HepG2 (cell line): ENCODE data around the gene THSD4. TPM values are rescaled to one million over a fixed set of nuclear protein-coding genes. Genes with fewer than 3 reads are reported as not detected.

ENCODE experiments used
- ATAC-seq: fragments of 200-7000 bp; cut with Tn5 transposase; 3 replicates; pipeline ENCODE4 v1.9.1; 2020; ENCODE audit warnings: mild to moderate bottlenecking, moderate library complexity
- BruUV-seq: library from RNA; stranded (reverse); fragments of 400-500 nt; replicated peaks from 2 replicates; lab custom pipeline; 2021; lab: Mats Ljungman, UMichigan
- CTCF ChIA-PET: fragments of 300-600 bp; formaldehyde crosslinking; extraction: SDS; loops from one replicate; lab custom pipeline; 2021; ENCODE audit warnings: low total read pairs, inconsistent platforms, low intra/inter-chr PET ratio; lab: Yijun Ruan, JAX
- POLR2A ChIA-PET: fragments of 350-600 bp; sonication (Branson Sonifier 250); formaldehyde crosslinking; loops from one replicate; lab custom pipeline; 2020; ENCODE audit warnings: antibody characterized with exemption, inconsistent platforms; lab: Yijun Ruan, JAX
- DNase-seq: peaks from one replicate; pipeline ENCODE4 v3.0.0-alpha.2; 2015; ENCODE audit warnings: low spot score
- FAIRE-seq: peaks from 3 replicates; lab custom pipeline; 2011; peaks lifted over from hg19 to GRCh38; lab: Jason Lieb, UNC
- H2AFZ ChIP-seq: one replicate; pipeline ENCODE4 v1.6.1; 2011; ENCODE audit warnings: low read length, inconsistent platforms
- H3K27ac ChIP-seq: fragments of 300-600 bp; 3 replicates; pipeline ENCODE4 v1.8.0; 2011; ENCODE audit warnings: mixed run types, mild to moderate bottlenecking, mixed read lengths, low read length, inconsistent platforms; ENCODE audit not compliant: insufficient read depth; ENCODE audit errors: extremely low read length
- H3K27me3 ChIP-seq, 2 experiments: fragments of 200-600 bp in 1 of 2; 2 replicates in 1 of 2; 3 replicates in 1 of 2; pipeline versions ENCODE4 v1.6.0 to v1.8.0; 2011; ENCODE audit warnings: low read length in 2 of 2, mild to moderate bottlenecking in 2 of 2, moderate library complexity in 2 of 2, inconsistent platforms in 1 of 2; ENCODE audit not compliant: insufficient read depth in 2 of 2, control insufficient read depth in 1 of 2
- H3K36me3 ChIP-seq, 2 experiments: fragments of 200-600 bp in 1 of 2; replicated peaks in 1 of 2; 2 replicates in 1 of 2; 3 replicates in 1 of 2; pipeline versions ENCODE4 v1.5.1 to v1.8.0; 2011; ENCODE audit warnings: low read length in 2 of 2, inconsistent platforms in 1 of 2; ENCODE audit not compliant: insufficient read depth in 2 of 2, control insufficient read depth in 1 of 2
- H3K4me1 ChIP-seq: 2 replicates; pipeline ENCODE4 v1.5.1; 2012; ENCODE audit warnings: low read length, inconsistent platforms; ENCODE audit not compliant: insufficient read depth
- H3K4me2 ChIP-seq: 2 replicates; pipeline ENCODE4 v1.6.0; 2011; ENCODE audit warnings: low read depth, low read length, inconsistent platforms
- H3K4me3 ChIP-seq, 3 experiments: fragments of 200-600 bp in 1 of 3; sonication (generic), shearing (Covaris generic) in 1 of 3; replicated peaks in 1 of 3; 2 replicates each; pipeline ENCODE4 v1.5.1; 2011 to 2016; ENCODE audit warnings: low read length in 3 of 3, inconsistent platforms in 2 of 3, low read depth in 2 of 3, mild to moderate bottlenecking in 2 of 3, control low read depth in 1 of 3, mixed read lengths in 1 of 3; ENCODE audit not compliant: insufficient read depth in 1 of 3
- H3K79me2 ChIP-seq: one replicate; pipeline ENCODE4 v1.6.1; 2011; ENCODE audit warnings: low read length, inconsistent platforms; ENCODE audit not compliant: insufficient read depth
- H3K9ac ChIP-seq: 2 replicates; pipeline ENCODE4 v1.6.0; 2011; ENCODE audit warnings: mild to moderate bottlenecking, low read depth, low read length, inconsistent platforms; ENCODE audit not compliant: insufficient read depth
- H3K9me3 ChIP-seq: 2 replicates; pipeline ENCODE4 v1.5.1; 2012; ENCODE audit warnings: mild to moderate bottlenecking, low read length
- H4K20me1 ChIP-seq: 2 replicates; pipeline ENCODE4 v1.6.0; 2011; ENCODE audit warnings: inconsistent platforms, mild to moderate bottlenecking, low read length, moderate library complexity; ENCODE audit not compliant: insufficient read depth
- ATF7 ChIP-seq, 2 experiments: fragments of 450-650 bp in 1 of 2; sonication (generic) in 1 of 2; formaldehyde crosslinking in 1 of 2; IDR thresholded peaks; 2 replicates each; pipeline versions ENCODE4 v1.4.0 to v1.6.1; 2016 to 2020; ENCODE audit warnings: antibody characterized with exemption in 1 of 2, mild to moderate bottlenecking in 1 of 2, missing genetic modification reagents in 1 of 2
- CHD2 ChIP-seq: IDR thresholded peaks from 2 replicates; pipeline ENCODE4 v1.6.1; 2011; ENCODE audit warnings: low read depth, low read length, improper control_type of control experiment
- HNRNPK ChIP-seq: fragments of 200-400 bp; formaldehyde crosslinking; IDR thresholded peaks from 2 replicates; pipeline ENCODE4 v1.6.1; 2018; ENCODE audit warnings: low read length, low read depth, moderate library complexity, mild to moderate bottlenecking; ENCODE audit not compliant: poor library complexity, severe bottlenecking
- SNAI1 ChIP-seq: sonication (generic); formaldehyde crosslinking; IDR thresholded peaks from 2 replicates; pipeline ENCODE4 v1.5.0; 2020; ENCODE audit warnings: mild to moderate bottlenecking, missing genetic modification reagents, borderline replicate concordance
- YEATS4 ChIP-seq: sonication (generic); formaldehyde crosslinking; IDR thresholded peaks from 2 replicates; pipeline ENCODE4 v1.4.0; 2020; ENCODE audit warnings: missing genetic modification reagents, borderline replicate concordance
- ZC3H4 ChIP-seq: sonication (generic); formaldehyde crosslinking; IDR thresholded peaks from 2 replicates; pipeline ENCODE4 v1.4.0; 2020; ENCODE audit warnings: missing genetic modification reagents, borderline replicate concordance
- ZKSCAN8 ChIP-seq: IDR thresholded peaks from 2 replicates; pipeline ENCODE4 v1.6.1; 2016; ENCODE audit warnings: borderline replicate concordance, missing genetic modification reagents, missing compliant biosample characterization
- ZNF207 ChIP-seq: fragments of 450-650 bp; IDR thresholded peaks from 2 replicates; pipeline ENCODE4 v1.6.1; 2016; ENCODE audit warnings: antibody characterized with exemption, borderline replicate concordance
- ZNF232 ChIP-seq: sonication (generic); formaldehyde crosslinking; IDR thresholded peaks from 2 replicates; pipeline ENCODE4 v1.4.0; 2020; ENCODE audit warnings: missing genetic modification reagents, borderline replicate concordance
- ZNF274 ChIP-seq: sonication (generic); formaldehyde crosslinking; IDR thresholded peaks from 2 replicates; pipeline ENCODE4 v1.5.1; 2020; ENCODE audit warnings: mild to moderate bottlenecking, missing genetic modification reagents
- ZNF431 ChIP-seq: sonication (generic); formaldehyde crosslinking; IDR thresholded peaks from 2 replicates; pipeline ENCODE4 v1.9.0; 2022; ENCODE audit warnings: missing genetic modification reagents, low read depth, mild to moderate bottlenecking, borderline replicate concordance
- ZNF614 ChIP-seq: IDR thresholded peaks from 2 replicates; pipeline ENCODE4 v1.6.1; 2018; ENCODE audit warnings: missing biosample characterization, missing genetic modification reagents, inconsistent platforms, borderline replicate concordance
- ZNF619 ChIP-seq: sonication (generic); formaldehyde crosslinking; IDR thresholded peaks from 2 replicates; pipeline ENCODE4 v1.4.0; 2020; ENCODE audit warnings: mild to moderate bottlenecking, missing genetic modification reagents
- ZSCAN22 ChIP-seq: sonication (generic); formaldehyde crosslinking; IDR thresholded peaks from 2 replicates; pipeline ENCODE4 v1.4.0; 2020; ENCODE audit warnings: mild to moderate bottlenecking, missing genetic modification reagents
- WGBS: methylation state at CpG from one replicate; pipeline ENCODE4 v1.1.6; 2017; ENCODE audit warnings: low lambda C conversion rate; 5-methylcytosine and 5-hydroxymethylcytosine counted together
- in situ Hi-C: cut with HindIII; loops from 2 replicates; pipeline ENCODE4 v1.10.0; 2017; ENCODE audit warnings: low pct_unique_long_range_greater_than_20kb; ENCODE audit not compliant: extremely low pct_ligation_motif_present
- intact Hi-C: fragments of 100-400 bp; cut with micrococcal nuclease; formaldehyde crosslinking; loops from one replicate; pipeline ENCODE4 v1.10.0; 2022; ENCODE audit not compliant: unreplicated experiment
- polyA plus RNA-seq, 8 experiments: library from polyadenylated mRNA; depleted of rRNA in 3 of 8; stranded (reverse) in 7 of 8; unstranded in 1 of 8; fragments of >200 nt; fragmentation: Illumina TruSeq in 4 of 8; extraction: Trizol in 4 of 8; gene quantifications; 2 replicates each; pipeline versions ENCODE4 v1.2.1 to v1.2.3, GENCODE V29; 2011 to 2016; ENCODE audit warnings: low read depth in 4 of 8, missing spikeins in 1 of 8, mixed read lengths in 1 of 8; ENCODE audit not compliant: insufficient read depth in 1 of 8
- total RNA-seq, 5 experiments: library from RNA; depleted of rRNA; stranded (reverse); fragments of >200 nt; fragmentation: Illumina TruSeq; extraction: Trizol; gene quantifications; 2 replicates each; pipeline ENCODE4 v1.2.3, GENCODE V29; 2016; ENCODE audit warnings: low read depth in 1 of 5
- TF ChIP-seq, protein P1 (sequence below): sonication (generic); formaldehyde crosslinking; IDR thresholded peaks from 2 replicates; pipeline ENCODE4 v1.5.0; 2020; ENCODE audit warnings: missing genetic modification reagents
- TF ChIP-seq, protein P2 (sequence below): IDR thresholded peaks from 2 replicates; pipeline ENCODE4 v1.6.1; 2018; ENCODE audit warnings: missing genetic modification reagents

Gene THSD4
- total and polyA plus RNA-seq, 2 of the 13 experiments (the other 11 are each of a cell fraction or from before 2014, with no cell fraction given): 0.07 to 0.21 TPM

DNA sequence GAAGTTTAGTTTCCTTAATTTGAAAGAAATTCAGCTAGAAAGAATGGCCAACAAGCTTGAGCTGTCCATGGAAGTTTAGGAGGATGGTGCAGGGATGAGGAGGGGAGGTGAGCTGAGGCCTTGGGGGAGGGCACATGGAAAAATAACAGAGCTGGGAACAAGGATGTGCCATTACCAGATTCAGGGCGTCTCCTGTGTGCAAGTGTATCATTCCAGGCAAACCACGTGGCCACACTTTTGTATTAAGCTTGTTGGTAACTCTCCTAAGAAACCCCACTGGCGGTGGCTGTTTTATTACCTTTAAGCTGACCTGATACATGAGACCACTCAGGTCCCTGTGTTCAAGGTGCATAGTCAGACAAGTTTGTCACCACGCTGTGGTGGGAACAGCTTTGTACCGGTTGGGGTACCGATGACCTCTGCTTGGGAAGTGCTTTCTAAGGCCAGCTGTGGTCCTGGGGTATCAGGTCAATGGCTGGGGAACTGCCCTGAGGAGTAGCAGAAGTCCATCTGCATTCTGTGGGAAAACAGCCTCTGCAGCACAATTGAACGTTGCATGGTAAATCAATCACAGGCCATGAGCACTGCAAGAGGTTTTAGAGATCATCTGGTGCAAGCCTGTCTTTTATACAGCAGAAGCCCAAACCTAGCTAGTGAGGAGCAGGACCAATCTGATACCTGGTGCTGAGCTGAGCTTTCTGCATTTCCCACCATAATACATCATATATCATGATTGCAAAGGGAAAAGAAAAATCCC, 235.5 kb downstream of the THSD4 start:
- no peaks in the 10 kb centered on the region for H3K4me1 ChIP-seq
- no peaks in the 10 kb centered on the region for H3K36me3 ChIP-seq
- in situ Hi-C loops (no loop called here), intact Hi-C loops (no loop called here)
- H3K9me3 ChIP-seq: no peaks in the 10 kb centered on the region
- peaks cover 0 to 2% of the 10 kb centered on the region in 2 experiments; a peak in 2 of 5 replicates for H3K27me3 ChIP-seq
- CTCF ChIA-PET: no interaction called here
- H3K79me2 ChIP-seq: no peaks in the 10 kb centered on the region
- TF ChIP-seq ZKSCAN8 (CRISPR knock-in tag) (no peak), ZNF207 (no peak), CHD2 (no peak), ZNF619 (CRISPR knock-in tag) (no peak)
- POLR2A ChIA-PET: no interaction called here
- ATAC-seq (no peak), DNase-seq (no peak), FAIRE-seq (no peak)
- BruUV-seq: no TSS peak
- no peak overlapping the region for H3K4me2 ChIP-seq
- WGBS: 23% methylated on average over 6 of the region's 7 CpGs
- no peak overlapping the region for H3K27ac ChIP-seq
- no peak overlapping the region for H3K4me3 ChIP-seq
- H4K20me1 ChIP-seq: no peaks in the 10 kb centered on the region
- no peak overlapping the region for H3K9ac ChIP-seq
- no peak overlapping the region for H2AFZ ChIP-seq

DNA sequence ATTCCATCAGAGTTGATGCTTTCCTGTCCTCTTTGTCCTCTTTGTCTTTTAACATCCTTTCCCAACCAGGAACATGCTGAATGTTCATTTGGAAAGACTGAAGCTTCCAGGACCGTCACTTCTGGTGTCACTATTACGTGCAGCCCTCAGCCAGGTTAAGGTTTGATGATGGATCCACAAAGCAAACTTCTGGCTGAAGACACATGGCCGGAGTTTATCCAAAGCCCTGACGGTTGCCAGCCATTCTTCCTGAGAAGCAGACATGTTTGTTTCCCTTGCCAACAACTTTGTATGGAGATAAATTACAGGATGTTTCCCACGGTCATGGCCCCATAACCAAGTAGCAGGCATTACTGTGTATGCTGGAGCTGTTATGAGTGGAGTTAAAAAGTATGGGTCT, 236.9 kb downstream of the THSD4 start:
- FAIRE-seq: no peak
- Histone ChIP-seq H3K4me3 (no peak overlapping the region), H3K9ac (no peak overlapping the region), H3K9me3 (no peaks in the 10 kb centered on the region), H4K20me1 (no peaks in the 10 kb centered on the region), H3K79me2 (no peaks in the 10 kb centered on the region), H3K4me1 (no peaks in the 10 kb centered on the region), H3K27ac (no peak overlapping the region), H2AFZ (no peak overlapping the region), H3K27me3 (peaks cover 0 to 3% of the 10 kb centered on the region in 2 experiments; a peak in 2 of 5 replicates), H3K4me2 (no peak overlapping the region), H3K36me3 (no peaks in the 10 kb centered on the region)
- 0% methylated on average over 5 of the region's 5 CpGs for WGBS
- in situ Hi-C loops (no loop called here), intact Hi-C loops (no loop called here)
- BruUV-seq: no TSS peak
- ATAC-seq: no peak
- no peak for DNase-seq
- CTCF ChIA-PET: no interaction called here
- POLR2A ChIA-PET: no interaction called here
- TF ChIP-seq ATF7 (IDR thresholded peaks at IDR 0.05) (no peak), ATF7 (CRISPR knock-in tag; IDR thresholded peaks at IDR 0.05) (no peak), ZNF614 (CRISPR knock-in tag) (no peak), YEATS4 (CRISPR knock-in tag) (no peak), ZC3H4 (CRISPR knock-in tag) (no peak), ZSCAN22 (no peak), ZNF431 (CRISPR knock-in tag) (no peak), ZNF274 (CRISPR knock-in tag) (no peak), SNAI1 (CRISPR knock-in tag) (no peak), HNRNPK (no peak), ZNF232 (CRISPR knock-in tag) (no peak)
- TF ChIP-seq, protein P1, sequence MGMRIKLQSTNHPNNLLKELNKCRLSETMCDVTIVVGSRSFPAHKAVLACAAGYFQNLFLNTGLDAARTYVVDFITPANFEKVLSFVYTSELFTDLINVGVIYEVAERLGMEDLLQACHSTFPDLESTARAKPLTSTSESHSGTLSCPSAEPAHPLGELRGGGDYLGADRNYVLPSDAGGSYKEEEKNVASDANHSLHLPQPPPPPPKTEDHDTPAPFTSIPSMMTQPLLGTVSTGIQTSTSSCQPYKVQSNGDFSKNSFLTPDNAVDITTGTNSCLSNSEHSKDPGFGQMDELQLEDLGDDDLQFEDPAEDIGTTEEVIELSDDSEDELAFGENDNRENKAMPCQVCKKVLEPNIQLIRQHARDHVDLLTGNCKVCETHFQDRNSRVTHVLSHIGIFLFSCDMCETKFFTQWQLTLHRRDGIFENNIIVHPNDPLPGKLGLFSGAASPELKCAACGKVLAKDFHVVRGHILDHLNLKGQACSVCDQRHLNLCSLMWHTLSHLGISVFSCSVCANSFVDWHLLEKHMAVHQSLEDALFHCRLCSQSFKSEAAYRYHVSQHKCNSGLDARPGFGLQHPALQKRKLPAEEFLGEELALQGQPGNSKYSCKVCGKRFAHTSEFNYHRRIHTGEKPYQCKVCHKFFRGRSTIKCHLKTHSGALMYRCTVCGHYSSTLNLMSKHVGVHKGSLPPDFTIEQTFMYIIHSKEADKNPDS: no peak
- TF ChIP-seq, protein P2, sequence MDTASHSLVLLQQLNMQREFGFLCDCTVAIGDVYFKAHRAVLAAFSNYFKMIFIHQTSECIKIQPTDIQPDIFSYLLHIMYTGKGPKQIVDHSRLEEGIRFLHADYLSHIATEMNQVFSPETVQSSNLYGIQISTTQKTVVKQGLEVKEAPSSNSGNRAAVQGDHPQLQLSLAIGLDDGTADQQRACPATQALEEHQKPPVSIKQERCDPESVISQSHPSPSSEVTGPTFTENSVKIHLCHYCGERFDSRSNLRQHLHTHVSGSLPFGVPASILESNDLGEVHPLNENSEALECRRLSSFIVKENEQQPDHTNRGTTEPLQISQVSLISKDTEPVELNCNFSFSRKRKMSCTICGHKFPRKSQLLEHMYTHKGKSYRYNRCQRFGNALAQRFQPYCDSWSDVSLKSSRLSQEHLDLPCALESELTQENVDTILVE: no peak
